ENCODE results near the gene RFTN1. TPM values are rescaled to one million over a fixed set of nuclear protein-coding genes. Genes with fewer than 3 reads are reported as not detected.

Gene RFTN1
- total RNA-seq, 6 experiments from 2014 or later, result 15.1 to 36.0 (median 19.8) TPM

GRCh38 chr3:16320711-16321110, 192.8 kb downstream of the RFTN1 start:
- H3K9me3 ChIP-seq, result no peaks in the 10 kb centered on the region
- H3K27me3 ChIP-seq, result no peaks in the 10 kb centered on the region
- peaks cover 0 to 6% (median under 1%) of the 10 kb centered on the region in 4 donors for H3K4me1 ChIP-seq
- H3K36me3 ChIP-seq, result peaks cover 0 to 30% (median 4%) of the 10 kb centered on the region in 4 donors
- no peak overlapping the region for H3K4me3 ChIP-seq
- DNase-seq (no peak), ATAC-seq (no peak)
- TF ChIP-seq CTCF (IDR thresholded peaks at IDR 0.05) (no peak), POLR2A (IDR thresholded peaks at IDR 0.05) (no peak)
- intact Hi-C loops (cut with DNase I), result no loop called here
- 90% methylated on average over 3 of the region's 3 CpGs for WGBS (ENCODE audit: insufficient coverage, low coverage, low lambda C conversion rate, missing lambda C conversion rate)
- no peak overlapping the region for H3K27ac ChIP-seq

GRCh38 chr3:16319723-16320122, 193.8 kb downstream of the RFTN1 start:
- TF ChIP-seq POLR2A (IDR thresholded peaks at IDR 0.05), result no peak
- no peak for TF ChIP-seq CTCF (IDR thresholded peaks at IDR 0.05)
- Histone ChIP-seq H3K4me1 (peaks cover 0 to 1% (median 0%) of the 10 kb centered on the region in 4 donors), H3K4me3 (no peak overlapping the region), H3K27ac (no peak overlapping the region), H3K36me3 (peaks cover 0 to 34% (median 7%) of the 10 kb centered on the region in 4 donors), H3K27me3 (no peaks in the 10 kb centered on the region), H3K9me3 (no peaks in the 10 kb centered on the region)
- DNase-seq (no peak), ATAC-seq (no peak)
- WGBS (ENCODE audit: insufficient coverage, low coverage, low lambda C conversion rate, missing lambda C conversion rate), result 88% methylated on average over 3 of the region's 4 CpGs
- intact Hi-C loops (cut with DNase I), result no loop called here

GRCh38 chr3:16319307-16319706, 194.2 kb downstream of the RFTN1 start:
- 70% methylated on average over 4 of the region's 4 CpGs for WGBS (ENCODE audit: insufficient coverage, low coverage, low lambda C conversion rate, missing lambda C conversion rate)
- TF ChIP-seq POLR2A (IDR thresholded peaks at IDR 0.05) (no peak), CTCF (IDR thresholded peaks at IDR 0.05) (peak; percentile 15 to 51 (median 32))
- H3K36me3 ChIP-seq, result peaks cover 0 to 37% (median 7%) of the 10 kb centered on the region in 4 donors
- H3K9me3 ChIP-seq, result no peaks in the 10 kb centered on the region
- no peaks in the 10 kb centered on the region for H3K27me3 ChIP-seq
- H3K4me1 ChIP-seq, result no peaks in the 10 kb centered on the region
- intact Hi-C loops (cut with DNase I), result no loop called here
- DNase-seq (no peak), ATAC-seq (peak in 2 of 4 donors; percentile 50 to 58)
- no peak overlapping the region for H3K4me3 ChIP-seq
- H3K27ac ChIP-seq, result no peak overlapping the region

DNA sequence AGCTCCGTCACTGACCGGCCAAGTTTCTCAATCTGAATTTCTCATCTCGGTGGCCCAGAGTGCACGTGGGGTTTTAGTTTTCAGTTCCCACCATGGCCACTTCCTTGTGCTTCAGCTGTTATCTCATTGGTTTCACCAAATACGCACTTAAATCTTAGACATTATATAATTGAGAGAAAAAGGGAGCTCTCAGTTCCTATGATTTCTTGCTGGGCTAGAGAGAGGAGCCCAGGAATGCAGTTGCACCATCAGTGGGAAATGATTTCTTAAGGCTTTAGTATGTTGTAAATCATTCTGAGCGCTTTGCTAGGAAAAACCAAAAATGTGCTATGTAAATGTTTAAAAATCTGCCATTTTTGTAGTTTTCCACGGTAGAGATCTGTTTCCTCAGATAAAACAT, 195.3 kb downstream of the RFTN1 start:
- Histone ChIP-seq H3K27ac (no peak overlapping the region), H3K36me3 (peaks cover 0 to 38% (median 8%) of the 10 kb centered on the region in 4 donors), H3K4me3 (no peak overlapping the region), H3K9me3 (no peaks in the 10 kb centered on the region), H3K4me1 (no peaks in the 10 kb centered on the region), H3K27me3 (no peaks in the 10 kb centered on the region)
- intact Hi-C loops (cut with DNase I), result no loop called here
- no peak for TF ChIP-seq CTCF (IDR thresholded peaks at IDR 0.05)
- DNase-seq (no peak), ATAC-seq (no peak)
- WGBS (ENCODE audit: insufficient coverage, low coverage, low lambda C conversion rate, missing lambda C conversion rate), result 73% methylated on average over 7 of the region's 7 CpGs

GRCh38 chr3:16317561-16317945, 195.9 kb downstream of the RFTN1 start:
- ATAC-seq, result no peak
- H3K27me3 ChIP-seq, result no peaks in the 10 kb centered on the region
- H3K36me3 ChIP-seq, result peaks cover 0 to 38% (median 9%) of the 10 kb centered on the region in 4 donors
- no peak overlapping the region for H3K4me3 ChIP-seq
- H3K27ac ChIP-seq, result no peak overlapping the region
- TF ChIP-seq CTCF (IDR thresholded peaks at IDR 0.05) (no peak), POLR2A (IDR thresholded peaks at IDR 0.05) (no peak)
- intact Hi-C loops (cut with DNase I), result no loop called here
- no peaks in the 10 kb centered on the region for H3K4me1 ChIP-seq
- no peak for DNase-seq
- H3K9me3 ChIP-seq, result no peaks in the 10 kb centered on the region
- no CpG with 5 or more reads among the region's 6 CpGs for WGBS (ENCODE audit: insufficient coverage, low coverage, low lambda C conversion rate, missing lambda C conversion rate)
